Pancreas (tissue), 10 donors: Measurements from ENCODE around the gene CEP57L1. TPM values are rescaled to one million over a fixed set of nuclear protein-coding genes. Genes with fewer than 3 reads are reported as not detected.

Source experiments
- ATAC-seq, 4 donors: fragments of 200-7000 bp; cut with Tn5 transposase; one replicate each; pipeline versions ENCODE4 v1.8.0 to v1.9.1; 2020; ENCODE audit warnings: mild to moderate bottlenecking in 4 of 4, moderate library complexity in 4 of 4
- DNase-seq, 6 donors: peaks; one replicate each; pipeline ENCODE4 v3.0.0-alpha.2; 2020
- FAIRE-seq: peaks from 2 replicates; lab custom pipeline; 2012; peaks lifted over from hg19 to GRCh38; lab: Jason Lieb, UNC
- H3K27ac ChIP-seq, 4 donors: fragments of 200-600 bp; sonication (generic); 1 replicate in 3 of 4; 2 replicates in 1 of 4; pipeline versions ENCODE4 v1.5.0 to v1.8.0; 2020
- H3K27me3 ChIP-seq, 4 donors: fragments of 200-600 bp; one replicate each; pipeline ENCODE4 v1.8.0; 2021
- H3K36me3 ChIP-seq, 3 donors: fragments of 200-600 bp; sonication (generic) in 1 of 3; one replicate each; pipeline versions ENCODE4 v1.5.0 to v1.8.0; 2020 to 2021
- H3K4me1 ChIP-seq, 3 donors: fragments of 200-600 bp; one replicate each; pipeline ENCODE4 v1.8.0; 2021
- H3K4me3 ChIP-seq, 4 donors: fragments of 200-600 bp; sonication (generic) in 2 of 4; one replicate each; pipeline versions ENCODE4 v1.5.0 to v1.8.0; 2020 to 2021
- H3K9me3 ChIP-seq, 4 donors: fragments of 200-600 bp; one replicate each; pipeline ENCODE4 v1.8.0; 2021
- WGBS, 2 donors: extraction: QIAGEN DNeasy Blood & Tissue Kit; methylation state at CpG; one replicate each; pipeline ENCODE4 v1.1.7; 2013; 5-methylcytosine and 5-hydroxymethylcytosine counted together
- intact Hi-C, 3 donors: fragments of 100-400 bp; cut with DNase I; formaldehyde crosslinking; loops; one replicate each; pipeline versions ENCODE4 v1.11.1 to v1.14.2; 2022
- polyA plus RNA-seq, 2 donors: library from polyadenylated mRNA; stranded (reverse); fragments of 200-250 nt; gene quantifications; one replicate each; pipeline ENCODE4 v1.2.3, GENCODE V29; 2013
- total RNA-seq, 6 donors: library from RNA; stranded (reverse); fragmentation: NEBNext Ultra II Directional in 4 of 6; extraction: Animal tissue kit (Norgen Biotek cat#: 25700) in 4 of 6; gene quantifications; one replicate each; pipeline versions ENCODE4 v1.2.1 to v1.2.4, GENCODE V29; 2021 to 2023
- TF ChIP-seq, protein P1 (sequence below), 4 donors: fragments of 200-600 bp; sonication (generic) in 3 of 4; IDR thresholded peaks; one replicate each; pipeline versions ENCODE4 v1.5.0 to v1.8.0; 2021; ENCODE audit warnings: antibody characterized with exemption in 4 of 4
- donor health status: healthy with polysubstance abuse.
- donor health status: DM: no; HTN: no; CAD: no; lungs with moderate emphysema.
- donor health status: DM: no; HTN: no; CAD: no.
- donor health status: control.
- donor health status: control.
- donor health status: Bipolar disorder and iron deficiency.
- donor health status: DM: yes; HTN: yes; CAD: no.
- donor health status: DM: no; HTN: no; CAD: no.
- donor health status: DM: no; HTN: no; CAD: no.
- donor health status: DM: yes; HTN: yes; CAD: no.

The CEP57L1 gene
- total and polyA plus RNA-seq, 8 donors = 3.7 to 7.0 (median 4.4) TPM

DNA sequence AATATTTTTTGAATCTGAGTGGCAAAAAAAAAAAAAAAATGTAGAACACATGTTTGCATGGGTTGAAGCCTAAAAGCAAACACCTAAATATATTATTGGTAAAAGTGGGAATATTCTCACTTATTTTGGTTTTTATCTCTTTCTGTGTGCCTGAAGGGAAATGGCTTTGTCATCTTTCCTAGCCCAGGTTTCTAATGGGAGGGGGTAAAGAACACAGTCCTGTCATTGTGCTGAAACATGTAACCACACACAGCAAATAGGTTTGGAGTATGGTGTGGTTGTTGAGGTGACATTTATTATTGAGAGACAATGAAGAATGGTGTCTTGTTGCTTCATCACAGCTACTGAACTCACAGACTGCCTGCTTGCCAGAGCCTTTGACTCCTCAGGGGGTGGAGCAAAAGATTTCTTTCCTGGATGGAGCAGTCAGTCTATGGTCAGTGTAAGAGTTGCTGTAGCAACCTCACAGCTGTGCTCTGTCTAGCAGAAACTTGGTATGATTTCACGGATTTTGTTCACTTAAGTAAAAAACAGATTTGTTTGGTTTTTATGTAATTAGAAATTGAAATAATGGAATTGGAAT lies 70.2 kb downstream of the CEP57L1 start:
- ATAC-seq = peak in 3 of 4 donors; percentile 75 to 94 (median 87)
- WGBS, 2 donors = 50 to 64% methylated on average over 1 of the region's 1 CpG
- H3K27me3 ChIP-seq = no peaks in the 10 kb centered on the region
- no peak for DNase-seq
- H3K4me1 ChIP-seq = no peaks in the 10 kb centered on the region
- intact Hi-C loops = no loop called here
- FAIRE-seq = no peak
- no peak overlapping the region for H3K4me3 ChIP-seq
- peaks cover 0 to 5% (median 0%) of the 10 kb centered on the region in 3 donors for H3K36me3 ChIP-seq
- H3K27ac ChIP-seq = no peak overlapping the region
- TF ChIP-seq, protein P1, sequence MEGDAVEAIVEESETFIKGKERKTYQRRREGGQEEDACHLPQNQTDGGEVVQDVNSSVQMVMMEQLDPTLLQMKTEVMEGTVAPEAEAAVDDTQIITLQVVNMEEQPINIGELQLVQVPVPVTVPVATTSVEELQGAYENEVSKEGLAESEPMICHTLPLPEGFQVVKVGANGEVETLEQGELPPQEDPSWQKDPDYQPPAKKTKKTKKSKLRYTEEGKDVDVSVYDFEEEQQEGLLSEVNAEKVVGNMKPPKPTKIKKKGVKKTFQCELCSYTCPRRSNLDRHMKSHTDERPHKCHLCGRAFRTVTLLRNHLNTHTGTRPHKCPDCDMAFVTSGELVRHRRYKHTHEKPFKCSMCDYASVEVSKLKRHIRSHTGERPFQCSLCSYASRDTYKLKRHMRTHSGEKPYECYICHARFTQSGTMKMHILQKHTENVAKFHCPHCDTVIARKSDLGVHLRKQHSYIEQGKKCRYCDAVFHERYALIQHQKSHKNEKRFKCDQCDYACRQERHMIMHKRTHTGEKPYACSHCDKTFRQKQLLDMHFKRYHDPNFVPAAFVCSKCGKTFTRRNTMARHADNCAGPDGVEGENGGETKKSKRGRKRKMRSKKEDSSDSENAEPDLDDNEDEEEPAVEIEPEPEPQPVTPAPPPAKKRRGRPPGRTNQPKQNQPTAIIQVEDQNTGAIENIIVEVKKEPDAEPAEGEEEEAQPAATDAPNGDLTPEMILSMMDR (IDR thresholded peaks at IDR 0.05) = no peak
- H3K9me3 ChIP-seq = no peaks in the 10 kb centered on the region

DNA sequence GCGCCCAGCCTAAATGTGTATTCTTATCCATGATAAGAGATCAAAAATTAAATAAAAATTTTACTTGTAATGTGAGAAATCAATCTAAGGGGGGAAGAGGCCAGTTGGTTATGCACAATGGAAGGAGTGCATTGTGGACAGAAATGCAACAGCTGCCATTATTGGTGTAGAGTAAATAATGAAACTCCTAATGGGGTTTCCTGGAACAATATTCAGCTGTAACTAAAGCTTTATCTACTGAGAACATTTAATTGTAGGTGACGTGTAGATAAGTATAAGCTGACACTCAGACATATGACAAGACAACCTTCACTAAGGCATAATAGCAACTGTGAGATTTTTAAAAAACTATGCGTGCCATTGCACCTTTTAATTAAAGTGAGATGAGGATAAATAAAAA lies 71.4 kb downstream of the CEP57L1 start:
- no peaks in the 10 kb centered on the region for H3K27me3 ChIP-seq
- peak in 2 of 4 donors; percentile 56 to 76 for ATAC-seq
- H3K27ac ChIP-seq = no peak overlapping the region
- DNase-seq = no peak
- no peaks in the 10 kb centered on the region for H3K4me1 ChIP-seq
- WGBS, 2 donors = 82 to 93% methylated on average over 3 of the region's 3 CpGs
- FAIRE-seq = no peak
- intact Hi-C loops = no loop called here
- H3K9me3 ChIP-seq = no peaks in the 10 kb centered on the region
- no peaks in the 10 kb centered on the region for H3K36me3 ChIP-seq
- no peak overlapping the region for H3K4me3 ChIP-seq
- TF ChIP-seq, protein P1 (IDR thresholded peaks at IDR 0.05) = no peak

DNA sequence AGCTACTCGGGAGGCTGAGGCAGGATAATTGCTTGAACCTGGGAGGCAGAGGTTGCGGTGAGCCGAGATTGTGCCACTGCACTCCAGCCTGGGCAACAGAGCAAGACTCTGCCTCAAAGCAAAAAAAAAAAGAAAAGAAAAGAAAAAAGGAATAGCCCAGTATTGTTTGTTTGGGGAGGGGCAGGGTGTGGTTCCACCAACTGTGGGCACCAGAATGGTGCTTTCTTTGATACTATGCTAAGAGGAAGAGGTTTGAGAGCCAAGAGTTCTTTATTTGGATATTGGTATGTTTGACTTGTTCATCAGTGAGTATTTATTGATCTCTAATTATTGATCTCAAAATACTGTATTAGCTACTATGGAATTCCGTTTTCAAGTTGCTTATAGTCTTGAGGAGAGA lies 72.3 kb downstream of the CEP57L1 start:
- TF ChIP-seq, protein P1 (IDR thresholded peaks at IDR 0.05) = no peak
- H3K4me3 ChIP-seq = no peak overlapping the region
- ATAC-seq (no peak), FAIRE-seq (no peak), DNase-seq (no peak)
- no peaks in the 10 kb centered on the region for H3K36me3 ChIP-seq
- no peaks in the 10 kb centered on the region for H3K9me3 ChIP-seq
- no peak overlapping the region for H3K27ac ChIP-seq
- 89 to 91% methylated on average over 4 of the region's 4 CpGs for WGBS, 2 donors
- no peaks in the 10 kb centered on the region for H3K27me3 ChIP-seq
- intact Hi-C loops = no loop called here
- no peaks in the 10 kb centered on the region for H3K4me1 ChIP-seq

DNA sequence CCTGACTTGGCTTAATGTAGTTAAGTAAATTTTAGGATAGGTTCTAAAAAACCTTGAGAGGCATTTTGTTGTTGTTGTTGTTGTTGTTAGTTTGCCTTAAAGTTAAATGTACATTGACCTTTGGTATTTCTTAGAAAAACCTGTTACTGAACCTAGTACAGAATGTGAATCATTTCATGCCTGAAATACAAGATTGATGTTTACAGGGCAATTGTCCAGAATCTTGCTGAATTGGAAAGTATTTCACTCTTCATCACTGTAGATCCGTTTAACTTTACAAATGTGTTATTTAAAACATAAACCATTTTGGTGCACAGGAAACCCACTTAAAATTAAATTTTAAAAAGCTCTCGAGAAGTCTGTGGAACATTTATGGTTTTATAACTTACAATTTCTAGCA lies 75.0 kb downstream of the CEP57L1 start:
- no peak overlapping the region for H3K4me3 ChIP-seq
- FAIRE-seq (no peak), DNase-seq (no peak), ATAC-seq (no peak)
- intact Hi-C loops = no loop called here
- H3K27me3 ChIP-seq = no peaks in the 10 kb centered on the region
- no peaks in the 10 kb centered on the region for H3K9me3 ChIP-seq
- H3K36me3 ChIP-seq = no peaks in the 10 kb centered on the region
- H3K27ac ChIP-seq = no peak overlapping the region
- TF ChIP-seq, protein P1 (IDR thresholded peaks at IDR 0.05) = no peak
- WGBS, 2 donors = 48 to 50% methylated on average over 2 of the region's 2 CpGs
- H3K4me1 ChIP-seq = peaks cover 0 to 3% (median 0%) of the 10 kb centered on the region in 3 donors

DNA sequence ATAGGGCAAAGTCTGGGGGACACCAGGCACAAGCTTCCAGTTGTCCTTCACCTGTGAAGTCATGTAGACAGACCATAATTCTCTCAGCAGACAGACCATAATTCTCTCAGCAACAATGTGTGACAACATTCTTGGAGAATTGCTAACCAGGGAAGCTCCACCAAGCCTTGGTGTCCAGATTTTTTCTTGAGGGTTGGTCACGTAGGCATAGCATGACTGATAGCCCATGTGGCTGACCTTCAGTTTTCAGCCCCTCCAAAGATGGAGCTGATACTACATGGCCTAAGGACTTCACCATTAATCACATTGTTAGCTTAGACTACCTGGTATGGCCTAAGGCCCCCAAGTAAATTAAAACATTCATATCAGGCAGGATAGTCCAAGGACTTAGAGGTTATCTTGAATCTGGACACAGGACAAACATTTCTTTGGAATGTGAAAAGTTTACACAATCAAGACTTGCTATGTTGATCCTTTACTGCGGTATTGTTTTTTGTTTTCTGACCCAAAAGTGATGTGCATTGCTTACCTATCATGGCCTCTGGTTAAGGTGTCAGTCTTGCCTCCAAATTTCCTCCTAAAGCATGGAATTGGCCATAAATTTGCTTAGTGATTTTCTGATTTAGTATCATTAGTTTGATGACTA lies 76.9 kb downstream of the CEP57L1 start:
- TF ChIP-seq, protein P1 (IDR thresholded peaks at IDR 0.05) = no peak
- ATAC-seq (no peak), FAIRE-seq (no peak), DNase-seq (no peak)
- no peak overlapping the region for H3K27ac ChIP-seq
- intact Hi-C loops = no loop called here
- H3K36me3 ChIP-seq = no peaks in the 10 kb centered on the region
- 45 to 47% methylated on average over 2 of the region's 2 CpGs for WGBS, 2 donors
- no peak overlapping the region for H3K4me3 ChIP-seq
- no peaks in the 10 kb centered on the region for H3K27me3 ChIP-seq
- no peaks in the 10 kb centered on the region for H3K9me3 ChIP-seq
- H3K4me1 ChIP-seq = peaks cover 0 to 3% (median 0%) of the 10 kb centered on the region in 3 donors
